GM19328 (cell line): Measurements from ENCODE around the gene KY.

ENCODE experiments used
- ATAC-seq: cut with Tn5 transposase; IDR thresholded peaks from one replicate; pipeline ENCODE4 v1.9.1; 2021; ENCODE audit warnings: mild to moderate bottlenecking, moderate library complexity; ENCODE audit not compliant: unreplicated experiment

Gene KY

GRCh38 chr3:134646086-134646485 is 4.7 kb downstream of the KY start:
- ATAC-seq, result no peak

DNA sequence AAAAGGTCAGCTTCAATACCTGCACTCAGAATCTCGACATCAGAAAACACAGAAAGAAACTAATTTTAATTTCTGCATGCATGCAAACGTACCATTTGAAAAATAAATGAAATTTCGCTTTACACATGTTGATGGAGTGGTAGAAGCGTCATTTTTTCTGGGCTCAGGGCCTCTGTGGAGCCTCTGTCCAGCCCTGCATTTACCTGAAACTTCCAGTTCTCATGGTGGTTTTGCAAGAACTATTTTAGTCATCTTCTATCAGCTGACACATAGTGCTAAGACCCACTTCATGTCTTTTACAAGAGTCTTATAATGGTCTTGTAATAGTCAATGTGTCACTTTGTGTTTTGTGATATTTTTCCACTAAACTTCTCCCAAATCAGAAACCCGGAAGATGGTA is 5.3 kb downstream of the KY start:
- ATAC-seq, result no peak

GRCh38 chr3:134644731-134645514 is 5.9 kb downstream of the KY start:
- no peak for ATAC-seq

GRCh38 chr3:134643150-134643675 is 7.6 kb downstream of the KY start:
- no peak for ATAC-seq

GRCh38 chr3:134642445-134643149 is 8.2 kb downstream of the KY start:
- no peak for ATAC-seq

- ATAC-seq, result no peak
Observed at GRCh38 chr3:134641671-134642300, 9.0 kb downstream of the KY start.

GRCh38 chr3:134640872-134641470 is 9.9 kb downstream of the KY start:
- no peak for ATAC-seq

DNA sequence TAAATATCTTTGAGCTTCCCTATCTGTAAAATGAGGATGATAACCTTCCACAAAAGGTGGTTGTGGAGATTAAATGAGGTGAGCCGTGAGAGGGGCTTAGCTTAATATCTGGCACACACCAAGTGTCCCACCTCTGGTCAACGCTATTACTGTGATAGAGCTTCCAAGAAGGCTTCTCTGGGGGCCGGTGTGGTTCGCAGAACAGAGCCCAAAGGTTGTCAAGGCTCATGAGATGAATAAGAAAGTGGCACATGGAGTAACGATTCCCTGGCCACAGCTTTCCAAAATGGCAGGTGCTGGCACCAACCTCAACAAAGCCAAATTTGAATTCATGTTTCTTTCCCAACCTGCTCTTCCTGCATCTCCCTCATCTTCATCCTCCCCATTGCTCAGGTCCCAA is 10.4 kb downstream of the KY start:
- no peak for ATAC-seq

GRCh38 chr3:134638385-134639030 is 12.3 kb downstream of the KY start:
- ATAC-seq, result no peak

GRCh38 chr3:134636406-134636805 is 14.4 kb downstream of the KY start:
- no peak for ATAC-seq

DNA sequence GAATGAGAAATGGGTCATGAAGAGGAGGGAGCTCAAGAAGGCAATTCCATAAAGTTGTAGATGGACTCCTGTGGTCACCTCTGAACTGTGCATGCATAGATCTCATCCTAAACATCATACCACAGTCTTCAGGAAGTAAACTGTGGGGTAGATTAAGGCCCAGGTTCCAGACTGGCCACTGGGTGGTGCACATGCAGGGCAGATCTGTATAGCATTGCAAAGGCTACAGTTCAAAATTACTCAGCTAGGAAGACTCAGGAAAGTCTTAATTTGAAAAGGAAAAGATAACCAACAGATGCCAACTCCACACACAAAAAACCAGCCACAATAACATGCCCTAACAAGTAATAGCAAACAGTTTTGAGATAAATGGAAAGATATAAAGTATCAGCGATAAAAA is 20.3 kb downstream of the KY start:
- ATAC-seq, result no peak

GRCh38 chr3:134628884-134629283 is 21.9 kb downstream of the KY start:
- no peak for ATAC-seq

GRCh38 chr3:134627831-134628230 is 23.0 kb downstream of the KY start:
- no peak for ATAC-seq

- no peak for ATAC-seq
Observed at GRCh38 chr3:134625885-134626741, 24.7 kb downstream of the KY start.

DNA sequence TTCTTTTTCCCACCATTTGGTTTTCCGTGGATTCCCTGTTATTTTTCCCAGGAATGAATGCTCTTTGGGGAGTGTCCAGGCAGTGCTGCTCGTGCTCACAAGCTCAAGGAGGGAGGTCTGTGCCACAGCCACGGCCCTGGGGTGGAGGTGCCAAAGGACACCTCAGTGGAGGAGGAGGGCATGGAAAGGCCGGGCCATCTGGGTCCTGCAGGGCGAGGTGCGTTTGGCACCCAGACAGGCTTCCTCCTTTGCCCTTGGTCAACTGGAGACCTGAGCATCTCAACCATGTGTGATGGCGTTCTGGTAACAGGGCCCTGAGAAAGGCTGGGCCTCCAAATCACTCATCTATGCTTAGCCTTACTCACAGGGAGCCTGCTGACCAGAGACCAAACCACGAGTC is 25.4 kb downstream of the KY start:
- no peak for ATAC-seq

DNA sequence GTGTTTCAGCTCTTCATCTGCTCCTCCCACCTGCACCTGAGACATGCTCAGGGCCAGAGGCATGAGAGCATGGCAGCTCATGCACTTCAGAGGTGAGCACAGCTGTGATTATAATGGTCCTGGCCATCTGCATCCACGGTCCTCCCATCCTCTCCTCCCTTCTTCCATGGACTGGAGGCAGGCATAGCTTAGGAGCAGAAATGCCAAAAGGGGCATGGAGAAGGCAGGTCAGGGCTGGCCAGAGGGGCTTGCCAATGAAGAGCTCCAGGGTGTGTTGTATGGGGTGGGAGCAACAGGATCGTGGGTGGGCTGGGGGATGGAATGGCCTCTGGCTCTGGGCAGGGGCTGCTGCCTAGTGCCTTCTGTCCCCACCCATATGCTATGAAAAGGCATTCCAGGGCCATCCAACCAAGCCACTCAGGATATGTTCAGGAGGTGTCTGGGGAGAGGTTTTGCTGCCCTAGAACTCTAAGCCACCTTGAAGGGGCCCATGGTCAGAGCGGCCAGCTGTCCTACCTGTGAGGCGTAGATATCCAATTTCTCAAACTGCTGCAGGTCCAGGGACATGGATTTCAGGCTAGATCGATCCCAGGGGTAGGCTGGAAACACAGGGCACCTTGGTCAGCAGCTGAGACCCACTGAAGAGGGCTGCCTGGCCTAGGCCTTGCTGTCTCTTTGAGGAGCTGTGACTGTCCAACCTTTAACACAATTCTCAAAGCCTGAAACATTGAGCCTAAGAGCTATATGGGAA is 26.1 kb downstream of the KY start:
- no peak for ATAC-seq

DNA sequence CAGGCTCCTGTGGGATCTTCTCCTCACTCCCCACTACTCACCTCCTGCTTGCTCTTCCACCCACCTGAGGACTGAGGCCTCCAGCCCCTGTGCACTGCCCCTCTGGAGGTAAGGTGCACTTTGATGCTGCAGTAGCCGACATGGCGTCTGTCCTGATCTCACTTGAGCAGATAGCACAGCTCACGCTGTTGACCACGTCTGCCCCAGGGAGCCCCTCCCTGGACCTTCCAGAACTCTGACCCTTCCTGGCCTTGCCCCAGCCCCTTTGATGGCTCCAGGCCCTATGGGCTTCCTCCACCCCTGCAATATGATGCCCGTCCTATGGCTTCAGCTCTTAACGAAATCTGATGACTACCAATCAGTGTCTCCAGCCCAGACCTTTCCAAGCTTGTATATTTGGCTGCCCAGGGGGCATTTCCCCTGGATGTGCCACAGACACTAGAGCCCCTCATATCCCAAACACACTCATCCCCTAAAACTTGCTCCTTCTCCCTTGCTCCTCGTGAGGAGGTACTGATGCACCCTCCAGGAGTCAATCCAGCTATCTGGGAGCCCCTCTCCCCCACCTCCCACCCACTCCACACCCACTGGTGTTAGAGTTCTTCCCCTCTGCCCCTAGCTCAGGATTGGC is 27.1 kb downstream of the KY start:
- ATAC-seq, result no peak

DNA sequence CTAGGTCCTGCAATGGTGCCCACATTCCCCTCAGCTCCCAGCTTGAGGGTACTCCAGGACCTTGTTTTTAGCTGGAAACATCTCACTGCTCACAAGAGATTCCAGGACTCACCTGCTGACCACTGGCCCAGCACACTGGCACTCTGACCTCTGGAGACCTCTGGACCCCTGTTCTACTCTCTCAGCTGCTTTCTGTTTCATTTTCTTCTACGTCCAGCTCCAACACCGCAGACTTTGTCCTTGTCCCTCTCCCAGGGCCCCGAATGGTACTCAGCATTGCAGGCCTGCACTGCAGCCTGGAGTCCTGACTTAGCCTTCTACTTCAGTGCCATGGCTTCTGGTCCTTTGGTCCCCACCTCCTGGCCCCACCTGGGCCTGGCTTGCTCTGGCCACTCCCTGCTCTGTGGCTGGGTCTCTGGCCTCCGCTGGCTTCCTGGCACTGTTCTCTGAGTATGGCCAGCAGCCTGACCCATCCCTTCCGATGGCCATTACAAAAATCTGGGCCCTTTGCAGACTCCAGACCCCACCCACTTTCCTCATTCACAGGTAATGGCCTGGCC is 27.9 kb downstream of the KY start:
- no peak for ATAC-seq
